ENCODE results near the gene HERC4.

DNA sequence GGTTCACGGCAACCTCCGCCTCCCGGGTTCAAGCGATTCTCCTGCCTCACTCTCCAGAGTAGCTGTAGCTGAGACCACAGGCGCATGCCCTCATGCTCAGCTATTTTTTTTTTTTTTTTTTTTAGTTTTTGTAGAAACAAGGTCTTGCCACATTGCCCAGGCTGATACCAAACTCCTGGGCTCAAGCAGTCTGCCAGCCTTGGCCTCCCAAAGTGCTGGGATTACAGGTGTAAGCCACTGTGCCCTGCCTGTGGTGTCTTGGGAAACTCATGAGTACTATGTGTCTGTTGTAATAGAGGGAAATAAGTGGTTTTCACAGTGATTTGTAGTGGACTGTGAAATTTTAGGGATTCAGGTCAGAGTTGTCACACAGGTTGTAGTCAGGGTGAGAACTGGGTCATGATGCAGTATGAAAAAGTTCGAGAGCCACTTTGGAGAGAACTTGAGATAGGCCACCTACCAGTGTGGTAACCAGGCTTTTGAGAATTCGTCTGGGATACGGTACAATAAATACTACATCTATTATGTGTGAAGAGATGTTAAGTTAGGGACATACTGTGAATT is 160.2 kb downstream of the HERC4 start:
- no peak for TF ChIP-seq EZH2phosphoT487 (IDR thresholded peaks at IDR 0.05; ENCODE audit: borderline replicate concordance, low read length)
- TF ChIP-seq, protein P1, sequence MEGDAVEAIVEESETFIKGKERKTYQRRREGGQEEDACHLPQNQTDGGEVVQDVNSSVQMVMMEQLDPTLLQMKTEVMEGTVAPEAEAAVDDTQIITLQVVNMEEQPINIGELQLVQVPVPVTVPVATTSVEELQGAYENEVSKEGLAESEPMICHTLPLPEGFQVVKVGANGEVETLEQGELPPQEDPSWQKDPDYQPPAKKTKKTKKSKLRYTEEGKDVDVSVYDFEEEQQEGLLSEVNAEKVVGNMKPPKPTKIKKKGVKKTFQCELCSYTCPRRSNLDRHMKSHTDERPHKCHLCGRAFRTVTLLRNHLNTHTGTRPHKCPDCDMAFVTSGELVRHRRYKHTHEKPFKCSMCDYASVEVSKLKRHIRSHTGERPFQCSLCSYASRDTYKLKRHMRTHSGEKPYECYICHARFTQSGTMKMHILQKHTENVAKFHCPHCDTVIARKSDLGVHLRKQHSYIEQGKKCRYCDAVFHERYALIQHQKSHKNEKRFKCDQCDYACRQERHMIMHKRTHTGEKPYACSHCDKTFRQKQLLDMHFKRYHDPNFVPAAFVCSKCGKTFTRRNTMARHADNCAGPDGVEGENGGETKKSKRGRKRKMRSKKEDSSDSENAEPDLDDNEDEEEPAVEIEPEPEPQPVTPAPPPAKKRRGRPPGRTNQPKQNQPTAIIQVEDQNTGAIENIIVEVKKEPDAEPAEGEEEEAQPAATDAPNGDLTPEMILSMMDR (conservative IDR thresholded peaks at IDR 0.05; ENCODE audit: low read depth, low read length): no peak

Measured in PC-3 (cell line).